Stimulated activated CD4-positive, alpha-beta T cell treated with anti-CD3 and anti-CD28 coated beads, Interleukin-12 subunit alpha, Interleukin-12 subunit beta, amount 100 ng/mL, for 48 hours (primary cell): ENCODE data around the gene CRTC1.
A peak's percentile ranks its signal among the peaks of the same experiment; 100 is the strongest.

Source experiments
- DNase-seq, 3 donors: peaks; one replicate each; pipeline ENCODE4 v3.0.0-alpha.2; 2020; ENCODE audit warnings: low read depth in 2 of 3, low spot score in 1 of 3

Gene CRTC1

DNA sequence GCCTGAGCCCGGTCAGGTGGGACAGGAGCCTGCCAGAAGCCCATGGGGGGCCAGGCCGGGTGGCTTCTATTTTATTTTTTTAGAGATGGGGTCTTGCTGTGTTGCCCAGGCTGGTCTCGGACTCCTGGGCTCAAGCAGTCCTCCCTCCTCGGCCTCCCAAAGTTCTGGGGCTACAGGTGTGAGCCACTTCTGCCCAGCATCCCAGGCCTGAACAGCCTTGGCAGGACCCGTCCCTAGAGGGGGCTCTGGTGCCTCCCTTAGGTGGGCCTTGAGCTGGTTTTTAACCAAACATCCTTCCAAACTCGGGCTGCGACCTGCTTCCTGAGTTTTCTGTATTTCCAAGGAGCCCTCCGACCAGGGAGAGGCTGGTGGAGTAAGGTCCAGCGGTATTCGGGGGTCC is 97.2 kb downstream of the CRTC1 start:
- no peak for DNase-seq

DNA sequence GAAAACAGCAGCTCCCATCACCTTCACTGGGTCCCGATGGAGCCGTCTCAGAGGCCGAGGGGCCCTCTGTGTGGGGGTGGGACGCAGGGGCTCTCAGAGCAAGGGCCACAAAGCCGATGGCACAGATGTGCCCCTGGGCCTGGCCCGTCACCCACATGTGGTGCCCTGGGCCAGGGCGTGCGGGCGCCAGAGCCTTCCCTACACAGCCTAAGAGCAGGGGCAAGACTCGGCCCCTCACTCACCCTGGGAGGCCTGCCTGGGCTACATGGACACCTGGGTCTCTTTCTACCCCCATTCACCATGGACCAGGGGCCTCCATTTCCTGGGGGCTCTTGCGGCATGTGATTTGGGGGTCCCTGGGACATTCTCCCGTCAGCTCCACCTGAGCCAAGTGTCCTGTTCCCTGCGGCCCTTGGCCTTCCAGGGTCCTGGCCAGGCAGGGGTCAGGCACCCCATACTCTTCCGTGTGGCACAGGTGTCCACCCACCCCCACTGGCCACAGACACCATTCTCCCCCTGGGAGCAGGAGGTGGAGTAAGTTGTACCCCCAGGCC is 97.6 kb downstream of the CRTC1 start:
- DNase-seq, result no peak

DNA sequence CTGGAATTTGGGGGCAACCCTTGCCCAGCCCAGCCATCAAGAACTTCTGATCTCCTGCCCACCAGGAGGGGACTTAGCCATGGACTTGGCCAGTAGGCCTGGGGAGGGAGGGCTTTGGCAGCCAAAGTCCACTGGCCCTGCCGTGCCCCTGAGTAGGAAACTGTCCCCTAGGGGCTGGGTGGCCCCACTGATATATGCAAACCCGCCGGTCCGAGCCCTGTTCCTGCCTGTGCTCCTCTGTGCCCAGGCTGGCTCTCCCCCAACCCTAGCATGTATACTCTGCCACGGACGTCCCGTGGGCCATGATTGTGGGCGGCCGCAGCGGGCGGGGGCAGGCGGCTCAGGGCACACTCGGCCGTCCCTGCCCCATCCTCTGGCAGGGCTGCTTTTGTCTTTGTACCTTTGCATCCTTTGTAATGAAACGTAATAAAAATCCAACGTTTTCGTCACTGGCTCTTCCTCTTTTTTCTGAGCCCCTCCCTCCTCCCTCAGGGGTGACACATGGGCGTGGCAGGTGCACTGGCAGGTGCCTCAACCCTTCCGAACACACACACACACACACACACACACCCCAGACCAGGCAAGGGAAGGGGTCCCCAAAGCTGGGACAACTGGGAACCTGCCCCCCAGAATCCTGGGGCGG is 98.5 kb downstream of the CRTC1 start:
- no peak for DNase-seq

DNA sequence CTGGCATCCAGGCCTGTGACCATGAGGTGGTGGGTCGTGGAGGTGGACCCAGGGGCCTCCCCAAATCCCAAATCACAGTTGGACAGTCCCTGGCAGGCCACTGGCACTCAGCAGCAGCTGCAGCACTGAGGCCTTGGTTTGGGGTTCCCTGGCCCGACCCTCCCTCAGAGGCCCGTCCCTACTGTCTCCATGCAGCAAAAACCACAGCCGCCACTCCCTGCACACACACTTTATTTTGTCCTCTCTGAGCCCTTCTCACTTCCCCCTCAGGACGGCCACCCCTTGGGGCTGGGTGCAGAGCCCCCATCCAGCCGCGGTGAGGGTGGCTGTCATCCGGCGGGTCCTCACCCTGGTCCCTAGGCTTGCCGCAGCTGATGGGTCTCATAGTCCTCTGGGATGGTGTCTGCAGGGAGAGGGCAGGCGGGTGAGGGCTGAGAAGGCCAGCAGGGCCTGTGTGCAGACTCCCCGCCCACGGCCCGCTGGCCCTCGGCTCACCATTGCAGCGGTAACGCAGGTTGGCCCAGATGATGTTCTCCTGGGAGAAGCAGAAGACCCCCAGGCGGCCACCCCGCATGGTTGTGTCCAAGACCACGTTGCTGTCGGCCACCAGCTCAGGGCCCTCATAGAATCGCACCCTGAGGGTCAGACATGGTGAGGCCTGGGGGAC is 99.2 kb downstream of the CRTC1 start:
- DNase-seq, result no peak

DNA sequence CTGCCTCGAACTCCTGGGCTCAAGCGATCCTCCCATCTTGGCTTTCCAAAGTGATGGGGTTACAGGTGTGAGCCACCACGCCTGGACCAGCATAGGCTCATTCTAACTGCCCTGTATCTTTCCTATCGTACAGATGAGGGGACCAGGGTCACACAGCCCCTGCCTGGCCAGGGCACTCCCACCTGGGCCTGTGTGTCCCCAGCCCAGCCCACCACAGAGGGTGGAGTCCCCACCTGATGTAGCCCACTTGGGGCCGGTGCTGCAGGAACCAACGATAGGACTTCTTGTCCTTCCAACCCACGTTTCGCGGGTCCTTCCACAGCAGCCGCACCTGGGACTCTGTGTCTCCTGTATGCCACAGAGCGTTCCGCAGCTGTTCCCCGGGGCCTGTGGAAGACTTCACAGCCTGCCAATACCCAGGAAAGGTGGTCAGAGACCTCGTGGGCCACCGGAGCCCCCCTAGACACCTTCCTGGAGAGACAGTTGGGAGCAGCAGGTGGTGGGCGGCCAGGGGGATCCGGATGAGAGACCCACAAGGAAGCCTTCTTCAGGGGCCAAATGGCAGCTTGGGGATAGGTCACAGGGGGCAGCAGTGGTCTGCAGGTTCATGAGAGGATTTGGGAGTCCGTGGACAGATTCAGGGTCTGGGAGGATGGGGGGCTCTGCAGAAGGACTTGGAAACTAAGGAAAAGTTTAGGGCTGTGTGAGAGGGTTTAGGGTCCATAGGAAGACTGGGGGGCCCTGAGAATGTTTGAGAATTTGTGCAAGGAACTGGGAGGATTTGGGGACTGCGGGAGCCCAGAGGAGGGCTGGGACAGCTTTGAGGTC is 100.7 kb downstream of the CRTC1 start:
- DNase-seq, result no peak

DNA sequence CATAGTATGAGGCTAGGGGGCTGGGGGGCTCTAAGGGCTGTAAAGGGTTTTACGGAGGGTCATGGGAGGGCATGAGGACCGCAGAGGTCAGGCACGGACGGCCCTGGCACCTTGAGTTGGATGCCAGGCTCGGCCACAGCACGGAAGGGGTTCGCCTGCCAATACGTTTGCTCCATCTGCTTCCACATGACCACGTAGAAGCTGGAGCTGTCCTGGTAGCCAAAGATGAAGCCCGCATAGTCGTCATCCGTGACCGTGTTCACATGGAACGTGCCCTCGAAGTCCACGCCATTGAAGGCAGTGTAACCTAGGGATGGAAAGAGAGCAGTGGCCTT is 101.3 kb downstream of the CRTC1 start:
- no peak for DNase-seq

DNA sequence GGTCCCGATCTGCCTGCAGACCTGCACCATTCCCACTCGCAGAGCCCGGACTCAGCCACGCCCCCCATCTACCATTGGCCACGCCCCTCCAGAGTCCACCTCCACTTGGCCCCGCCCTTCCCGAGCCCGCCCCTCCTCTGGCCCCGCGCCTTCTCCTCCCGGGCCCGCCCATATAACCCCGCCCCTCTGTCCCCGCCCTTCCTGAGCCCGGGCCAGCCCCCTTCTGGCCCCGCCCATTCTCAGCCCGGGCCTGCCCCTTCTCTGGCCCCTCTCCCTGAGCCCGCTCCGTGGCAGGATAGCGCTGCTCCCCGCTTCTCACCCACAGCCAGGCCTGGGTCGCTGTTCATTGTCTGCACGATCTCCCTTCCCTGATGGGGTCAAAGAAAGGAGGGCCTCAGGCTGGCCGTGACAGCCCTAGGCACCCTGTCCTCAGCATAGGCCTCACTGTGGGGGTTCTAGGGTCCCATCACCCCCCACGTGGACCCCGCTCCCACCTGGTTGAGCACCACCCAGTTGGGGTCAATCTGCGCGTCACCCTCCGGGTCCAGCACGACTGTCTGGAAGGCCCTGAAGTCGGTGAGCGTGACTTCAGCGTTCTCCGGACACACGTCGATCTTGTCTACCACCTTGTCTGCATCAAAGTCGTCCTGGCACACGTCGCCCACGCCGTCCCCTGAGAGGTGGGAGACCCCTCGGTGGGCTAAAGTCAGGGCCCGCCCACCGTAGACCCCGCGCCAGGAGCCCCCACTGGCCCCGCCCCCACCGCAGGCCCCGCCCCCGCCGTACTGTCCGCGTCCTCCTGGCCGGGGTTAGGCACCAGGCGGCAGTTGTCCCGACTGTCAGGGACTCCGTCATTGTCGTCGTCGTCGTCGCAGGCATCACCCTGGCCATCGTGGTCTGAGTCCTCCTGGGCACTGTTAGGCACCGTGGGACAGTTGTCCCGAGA is 102.0 kb downstream of the CRTC1 start:
- DNase-seq, result peak; percentile 63 to 78 (median 77)

DNA sequence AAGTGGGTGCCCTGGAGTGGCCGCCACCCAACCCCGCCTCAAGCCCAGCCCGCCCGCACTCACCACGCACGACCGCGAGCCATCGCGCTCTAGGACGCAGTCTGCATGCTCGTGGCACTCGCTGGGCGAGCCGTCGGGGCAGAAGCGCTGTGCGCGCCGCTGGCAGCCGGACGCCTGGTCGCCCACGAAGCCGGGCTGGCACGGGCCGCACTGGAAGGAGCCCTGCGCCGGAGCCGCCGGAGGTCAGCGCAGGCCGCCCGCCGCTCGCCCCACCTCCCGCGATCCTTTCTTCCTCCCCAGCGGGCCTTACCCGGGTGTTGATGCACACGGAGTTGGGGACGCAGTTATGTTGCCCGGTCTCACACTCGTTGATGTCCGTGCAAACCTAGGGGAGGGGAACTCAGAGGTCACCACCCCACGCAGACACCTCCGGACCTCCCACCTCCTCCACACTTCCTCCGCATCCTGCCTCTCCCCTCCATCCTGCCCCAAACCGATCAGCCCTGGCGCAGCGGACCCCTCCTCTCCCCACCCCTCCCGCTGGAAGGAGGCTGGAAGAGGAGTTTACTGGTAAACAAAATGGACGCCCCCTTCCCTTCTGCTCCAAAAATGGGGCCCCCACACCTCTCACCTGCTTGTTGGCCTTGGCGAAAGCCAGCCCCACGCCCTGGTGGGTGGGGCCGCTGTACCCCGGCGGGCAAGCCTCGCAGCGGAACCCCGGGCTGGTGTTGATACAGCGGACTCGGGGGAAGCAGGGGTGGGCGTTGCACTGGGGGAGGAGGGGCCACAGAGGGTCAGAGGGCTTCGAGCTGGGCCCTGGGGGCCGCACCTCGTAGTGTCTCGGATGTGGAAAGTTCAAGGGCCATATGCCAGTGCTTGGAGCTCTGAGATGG is 105.3 kb downstream of the CRTC1 start:
- DNase-seq, result no peak

DNA sequence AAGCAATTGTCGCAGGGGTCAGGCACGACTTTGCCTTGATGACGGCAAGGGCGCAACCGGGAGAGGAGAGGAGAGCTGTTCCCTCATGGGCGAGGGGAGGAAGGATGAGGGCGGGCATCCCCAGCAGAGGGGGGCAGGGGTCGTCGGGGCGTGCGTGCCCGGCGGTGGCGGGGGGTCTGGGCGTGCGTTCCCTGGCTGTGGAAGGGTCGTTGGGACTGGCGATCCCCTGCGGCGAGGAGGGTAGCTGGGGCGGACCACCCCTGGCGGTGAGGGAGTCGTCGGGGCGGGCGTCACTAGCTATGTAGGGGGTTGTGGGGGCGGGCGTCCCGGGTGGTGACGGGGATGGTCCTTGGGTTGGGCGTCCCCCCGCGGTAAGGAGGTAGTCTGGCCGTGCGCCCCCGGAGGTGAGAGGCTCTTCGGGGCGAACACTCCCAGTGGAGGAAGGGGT is 106.0 kb downstream of the CRTC1 start:
- DNase-seq, result no peak

DNA sequence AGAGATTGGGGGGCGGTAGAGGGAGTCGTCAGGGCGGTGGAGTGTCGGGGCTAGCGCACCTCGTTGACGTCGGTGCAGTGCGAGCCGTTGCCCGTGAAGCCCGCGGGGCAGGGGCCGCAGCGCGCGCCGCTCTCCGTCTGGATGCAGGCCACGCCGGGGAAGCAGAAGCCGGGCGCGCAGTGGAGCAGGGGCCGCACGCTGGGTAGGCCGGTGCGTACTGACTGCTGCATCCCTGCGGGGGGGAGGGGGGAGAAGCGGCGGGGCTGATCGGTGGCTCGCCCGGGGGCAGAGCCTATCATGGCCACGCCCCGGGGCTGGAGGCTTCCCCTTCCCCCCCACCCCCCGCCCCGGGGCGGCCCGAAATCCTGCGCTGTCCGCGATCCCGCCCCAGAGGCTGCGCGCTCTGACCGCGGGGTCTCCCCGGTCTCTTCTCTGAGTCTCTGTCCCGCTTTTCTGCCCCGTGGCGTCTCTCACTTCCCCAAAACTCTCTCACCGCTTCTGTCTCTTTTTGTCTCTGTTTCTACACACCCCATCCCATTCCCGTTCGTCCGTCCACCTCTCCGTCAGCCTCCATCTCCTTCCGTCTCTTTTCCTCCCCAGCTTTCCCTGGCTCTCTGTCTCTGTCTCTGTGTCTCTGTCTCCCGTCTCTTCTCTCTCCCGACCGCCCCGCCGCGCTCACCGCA is 106.5 kb downstream of the CRTC1 start:
- no peak for DNase-seq

DNA sequence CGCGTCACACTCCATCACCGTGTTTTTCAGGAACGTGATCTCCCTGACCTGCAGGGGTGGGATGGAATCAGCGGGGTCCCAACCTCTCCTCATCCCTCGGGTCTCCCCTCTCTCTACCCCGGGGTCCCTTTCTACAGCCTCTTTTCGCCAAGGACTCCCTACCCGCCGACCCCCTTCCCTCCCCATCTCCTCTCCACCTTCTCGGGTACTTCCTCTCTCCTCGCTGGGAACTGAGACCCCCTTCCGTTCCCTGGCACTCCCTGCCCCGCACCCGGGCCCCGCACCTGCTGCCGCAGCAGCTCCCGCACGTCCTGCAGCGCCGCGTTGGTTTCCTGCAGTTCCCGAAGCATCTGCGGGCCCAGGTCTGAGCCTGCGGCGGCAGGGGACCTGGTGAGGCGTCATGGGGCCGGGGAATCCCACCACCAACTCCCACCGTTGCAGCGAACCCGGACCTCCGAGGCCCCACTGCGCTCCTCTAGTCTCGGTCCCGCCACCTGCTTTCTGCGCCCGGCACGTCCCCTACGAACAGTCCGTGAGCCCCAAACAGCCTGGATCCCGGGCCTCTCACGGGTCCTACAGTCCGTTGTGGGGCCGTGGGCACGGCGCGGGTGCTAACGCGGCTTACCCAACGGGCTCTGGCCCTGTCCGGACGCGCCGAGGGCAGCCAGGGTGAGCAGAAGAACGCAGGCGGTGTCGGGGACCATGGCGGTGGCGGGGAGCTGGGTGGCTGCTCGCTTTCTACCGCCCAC is 107.3 kb downstream of the CRTC1 start, which contains the start of gene COMP:
TSS of gene COMP (minus strand) at position 740 of the 749 bp plus-strand sequence. CDS start at position 704, 36 bp downstream.
- DNase-seq, result no peak

DNA sequence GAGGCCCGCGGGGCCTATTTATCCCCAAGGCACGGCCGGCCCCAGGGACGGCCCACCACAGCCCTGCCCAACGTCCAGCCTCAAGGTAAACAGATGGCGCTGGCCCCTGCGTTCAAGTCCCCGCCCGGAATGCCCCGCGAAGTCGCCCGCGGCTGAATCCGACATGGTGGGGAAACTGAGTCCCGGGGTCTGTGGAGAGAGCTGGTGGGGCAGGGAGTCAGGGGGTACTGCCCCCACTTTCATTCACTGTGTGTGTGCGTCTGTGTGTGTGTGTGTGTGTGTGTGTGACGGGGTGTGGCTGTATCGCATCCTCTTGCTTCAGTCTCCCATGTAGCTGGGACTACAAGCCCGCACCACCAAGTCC is 107.8 kb downstream of the CRTC1 start:
- no peak for DNase-seq

DNA sequence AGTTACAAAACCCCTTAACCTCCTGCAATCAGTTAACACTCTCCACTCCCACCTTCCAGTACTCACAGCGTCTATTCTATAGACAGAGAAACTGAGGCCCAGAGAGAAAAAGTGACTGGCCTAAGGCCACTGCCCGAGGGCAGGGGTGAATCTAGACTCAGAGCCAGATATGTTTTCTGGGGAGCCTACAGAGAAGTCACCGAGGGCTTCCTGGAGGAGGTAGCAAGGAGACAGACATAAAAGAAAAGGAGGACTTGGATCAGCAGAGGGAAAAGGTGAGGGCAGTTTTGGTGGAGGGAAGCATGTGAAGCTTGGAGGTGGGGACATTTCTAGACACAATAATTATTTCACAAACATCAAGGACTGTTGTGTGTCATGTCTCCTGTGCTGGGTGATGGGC is 109.2 kb downstream of the CRTC1 start:
- no peak for DNase-seq

DNA sequence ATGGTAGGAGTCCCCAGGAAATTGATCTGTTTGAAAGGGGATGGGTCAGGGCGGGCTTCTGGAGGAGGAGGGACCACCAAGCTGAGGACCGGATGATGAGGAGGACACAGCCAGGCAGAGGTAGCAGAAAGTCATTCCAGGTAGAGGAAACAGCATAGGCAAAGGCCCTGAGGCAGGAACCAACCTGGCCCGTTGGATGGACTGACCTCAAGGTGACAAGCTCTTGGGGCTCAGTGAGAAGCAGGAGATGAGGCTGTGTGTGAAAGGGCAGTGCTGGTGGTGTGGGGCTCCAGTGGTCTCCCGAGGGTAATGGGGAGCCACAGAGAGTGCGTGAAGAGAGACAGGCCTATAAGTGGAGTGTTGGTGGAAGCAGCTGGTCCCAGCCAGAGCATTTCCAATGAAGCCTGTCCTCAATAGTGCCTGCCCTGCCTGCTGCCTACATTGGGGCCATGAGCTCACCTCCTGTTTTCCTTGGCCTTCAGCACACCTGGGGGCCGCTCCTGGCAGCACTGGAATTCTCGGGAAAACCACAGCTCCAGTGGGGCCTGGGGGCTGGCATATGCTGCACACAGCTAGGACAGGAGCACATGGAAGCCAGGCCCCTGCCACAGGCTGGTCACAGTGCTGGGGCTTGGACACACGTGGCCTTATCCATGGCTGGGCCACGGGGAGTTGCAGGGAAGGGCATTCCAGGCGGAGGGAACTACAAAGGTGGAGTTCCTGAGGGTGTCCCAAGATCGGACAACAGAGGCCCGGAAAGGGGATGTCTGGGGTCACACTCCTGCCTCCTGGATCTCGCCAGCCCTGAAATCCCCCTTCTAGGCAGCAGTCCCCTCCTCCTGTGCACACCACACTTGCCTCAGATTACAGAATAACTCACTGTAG is 109.9 kb downstream of the CRTC1 start:
- no peak for DNase-seq

DNA sequence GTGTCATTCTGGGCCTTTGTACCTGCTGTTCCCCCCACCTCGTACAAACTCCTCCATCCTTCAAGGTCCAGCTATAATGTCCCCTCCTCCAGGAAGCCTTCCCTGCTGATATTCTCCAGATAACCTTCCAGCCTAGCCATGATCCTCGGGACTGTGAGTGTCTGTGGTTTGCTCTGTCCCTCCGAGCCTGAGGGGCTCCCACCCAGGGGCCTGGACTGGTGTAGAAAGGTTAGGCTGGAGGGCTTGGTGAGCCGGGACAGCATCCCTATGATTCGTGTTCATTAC is 110.5 kb downstream of the CRTC1 start:
- no peak for DNase-seq

DNA sequence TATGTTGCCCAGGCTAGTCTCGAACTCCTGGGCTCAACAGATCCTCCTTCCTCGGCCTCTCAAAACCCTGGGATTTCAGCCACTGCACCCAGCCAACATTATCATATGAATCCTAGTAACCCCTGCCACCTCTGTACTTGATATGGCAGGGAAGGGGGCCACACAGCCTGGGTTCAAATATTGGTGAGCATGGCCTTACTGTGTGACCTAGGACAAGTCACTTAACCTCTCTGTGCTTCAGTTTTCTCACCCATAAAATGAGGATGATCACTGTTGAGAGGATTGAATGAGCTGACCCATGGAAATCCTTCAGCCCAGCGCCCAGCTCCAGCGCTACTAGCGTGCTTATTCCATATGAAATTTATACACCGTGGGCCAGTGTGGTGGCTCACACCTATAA is 111.2 kb downstream of the CRTC1 start:
- no peak for DNase-seq

DNA sequence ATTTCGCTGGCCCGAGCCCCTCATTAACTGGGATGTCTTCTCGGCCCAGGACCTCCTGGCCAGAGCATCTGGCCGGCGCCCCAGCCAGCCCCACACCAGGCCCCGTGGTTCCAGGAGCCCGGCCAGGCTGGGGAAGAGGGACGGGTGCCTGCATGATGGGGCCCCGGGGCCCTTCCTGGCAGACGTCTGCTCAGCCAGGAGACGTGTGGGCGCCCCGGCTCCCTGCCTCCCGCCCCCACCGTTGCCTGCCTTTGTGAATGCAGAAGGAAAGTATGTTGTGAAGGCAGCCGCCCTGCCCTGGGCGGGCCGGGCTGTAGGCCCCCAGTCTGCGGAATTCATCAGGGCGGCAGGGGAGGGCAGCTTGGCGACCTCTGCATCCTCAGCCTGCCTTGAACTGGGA is 112.1 kb downstream of the CRTC1 start:
- DNase-seq, result no peak

DNA sequence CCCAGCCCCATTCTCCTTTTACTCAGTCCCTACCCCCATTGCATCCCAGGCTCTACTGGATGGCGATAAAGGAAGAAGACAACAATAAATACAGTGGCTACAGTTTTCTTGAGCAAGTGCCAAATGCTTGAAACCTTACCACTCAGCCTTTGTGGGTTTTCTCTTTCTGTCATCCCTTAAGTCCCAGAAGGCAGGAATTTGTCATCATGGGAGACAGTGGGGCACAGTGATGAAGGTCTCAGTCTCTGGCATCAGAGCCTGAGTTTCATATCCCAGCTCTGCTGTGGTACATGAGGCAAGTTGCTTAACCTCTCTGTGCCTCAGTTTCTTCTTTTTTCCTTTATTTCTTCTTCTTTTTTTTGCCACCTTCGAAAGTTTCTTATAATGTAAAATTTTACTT is 112.8 kb downstream of the CRTC1 start:
- no peak for DNase-seq
